ENCODE data around the gene DPEP2NB.
"Not testable (repeated sequence)": the region's sequence is repeated elsewhere in the genome, so short reads cannot be mapped to it uniquely, and the experiment has no call there.

- not testable (repeated sequence) for TF ChIP-seq CTCF (IDR thresholded peaks at IDR 0.05; ENCODE audit: low read depth, low read length, missing input control); MAX (IDR thresholded peaks at IDR 0.05); ATF3 (IDR thresholded peaks at IDR 0.05); EGR1 (IDR thresholded peaks at IDR 0.05; ENCODE audit: low read depth in 2 of 2); TAF1 (conservative IDR thresholded peaks at IDR 0.05); GABPA (IDR thresholded peaks at IDR 0.05 in 1 of 2, conservative IDR thresholded peaks at IDR 0.05 in 1 of 2); RAD21 (IDR thresholded peaks at IDR 0.05); ZBTB33 (IDR thresholded peaks at IDR 0.05); RXRA (IDR thresholded peaks at IDR 0.05)
Measured at GRCh38 chr16:67994040-67994408, 21.7 kb downstream of the DPEP2NB start.

Data from liver (tissue), 3 donors.